NCI-H2171 treated with DMSO at 0.1 percent for 48 hours (cell line): ENCODE measurements around the gene PPP4R4.
A peak's percentile ranks its signal among the peaks of the same experiment; 100 is the strongest.

Source experiments
- DNase-seq: peaks from one replicate; lab custom pipeline; 2025; lab: John Stamatoyannopoulos, UW

The PPP4R4 gene, protein sequence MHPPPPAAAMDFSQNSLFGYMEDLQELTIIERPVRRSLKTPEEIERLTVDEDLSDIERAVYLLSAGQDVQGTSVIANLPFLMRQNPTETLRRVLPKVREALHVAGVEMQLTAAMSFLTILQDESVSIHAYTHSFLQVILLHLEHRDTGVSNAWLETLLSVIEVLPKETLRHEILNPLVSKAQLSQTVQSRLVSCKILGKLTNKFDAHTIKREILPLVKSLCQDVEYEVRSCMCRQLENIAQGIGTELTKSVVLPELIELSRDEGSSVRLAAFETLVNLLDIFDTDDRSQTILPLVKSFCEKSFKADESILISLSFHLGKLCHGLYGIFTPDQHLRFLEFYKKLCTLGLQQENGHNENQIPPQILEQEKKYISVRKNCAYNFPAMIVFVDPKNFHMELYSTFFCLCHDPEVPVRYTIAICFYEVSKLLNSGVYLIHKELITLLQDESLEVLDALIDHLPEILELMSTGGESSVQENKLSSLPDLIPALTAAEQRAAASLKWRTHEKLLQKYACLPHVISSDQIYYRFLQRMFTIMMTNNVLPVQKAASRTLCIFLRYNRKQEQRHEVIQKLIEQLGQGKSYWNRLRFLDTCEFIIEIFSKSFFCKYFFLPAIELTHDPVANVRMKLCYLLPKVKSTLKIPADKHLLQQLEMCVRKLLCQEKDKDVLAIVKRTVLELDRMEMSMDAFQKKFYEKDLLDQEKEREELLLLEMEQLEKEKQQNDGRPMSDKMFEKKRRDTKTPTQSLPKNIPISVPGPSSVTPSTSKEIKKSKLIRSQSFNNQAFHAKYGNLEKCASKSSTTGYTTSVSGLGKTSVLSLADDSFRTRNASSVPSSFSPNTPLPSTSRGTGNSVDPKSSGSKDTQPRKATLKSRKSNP

DNA sequence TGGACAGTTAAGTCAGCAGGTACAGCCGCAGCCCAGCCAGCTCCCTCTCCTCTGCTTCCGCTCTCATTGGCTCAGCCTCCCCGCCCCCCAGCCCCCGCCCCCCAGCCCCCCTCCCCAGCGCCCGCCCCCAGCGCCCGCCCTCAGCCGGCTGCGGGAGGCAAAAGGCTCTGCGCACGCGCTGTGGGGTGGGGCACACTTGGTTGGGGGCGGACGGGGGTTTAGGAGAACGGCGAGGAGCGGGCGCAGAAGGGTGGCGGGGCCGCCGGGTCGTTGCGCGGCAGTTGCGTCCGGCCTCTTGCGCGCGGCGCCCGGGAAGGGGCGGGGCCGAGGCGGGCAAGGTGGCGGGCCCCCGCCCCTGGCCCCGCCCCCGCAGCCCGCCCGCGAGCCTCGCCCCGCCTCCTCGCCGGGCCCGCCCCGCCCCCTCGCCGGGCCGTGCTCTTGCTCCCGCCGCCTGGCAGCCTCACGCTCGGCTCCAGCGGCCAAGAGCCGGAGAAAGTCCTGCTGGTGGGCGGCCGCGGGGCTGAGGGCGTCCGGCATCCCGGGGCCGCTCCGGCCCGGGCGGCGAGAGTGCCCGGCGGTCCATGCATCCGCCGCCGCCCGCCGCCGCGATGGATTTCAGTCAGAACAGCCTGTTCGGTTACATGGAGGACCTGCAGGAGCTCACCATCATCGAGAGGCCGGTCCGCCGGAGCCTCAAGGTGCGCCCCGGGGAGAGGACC is at the start of gene PPP4R4:
Gene PPP4R4 (plus strand): TSS at position 438 of the 719 bp plus-strand sequence. CDS start 144 bp downstream, at position 582.
- peak; percentile 95 for DNase-seq

- DNase-seq = no peak
Observed at GRCh38 chr14:94124582-94125377, 49.3 kb upstream of the PPP4R4 start.

DNA sequence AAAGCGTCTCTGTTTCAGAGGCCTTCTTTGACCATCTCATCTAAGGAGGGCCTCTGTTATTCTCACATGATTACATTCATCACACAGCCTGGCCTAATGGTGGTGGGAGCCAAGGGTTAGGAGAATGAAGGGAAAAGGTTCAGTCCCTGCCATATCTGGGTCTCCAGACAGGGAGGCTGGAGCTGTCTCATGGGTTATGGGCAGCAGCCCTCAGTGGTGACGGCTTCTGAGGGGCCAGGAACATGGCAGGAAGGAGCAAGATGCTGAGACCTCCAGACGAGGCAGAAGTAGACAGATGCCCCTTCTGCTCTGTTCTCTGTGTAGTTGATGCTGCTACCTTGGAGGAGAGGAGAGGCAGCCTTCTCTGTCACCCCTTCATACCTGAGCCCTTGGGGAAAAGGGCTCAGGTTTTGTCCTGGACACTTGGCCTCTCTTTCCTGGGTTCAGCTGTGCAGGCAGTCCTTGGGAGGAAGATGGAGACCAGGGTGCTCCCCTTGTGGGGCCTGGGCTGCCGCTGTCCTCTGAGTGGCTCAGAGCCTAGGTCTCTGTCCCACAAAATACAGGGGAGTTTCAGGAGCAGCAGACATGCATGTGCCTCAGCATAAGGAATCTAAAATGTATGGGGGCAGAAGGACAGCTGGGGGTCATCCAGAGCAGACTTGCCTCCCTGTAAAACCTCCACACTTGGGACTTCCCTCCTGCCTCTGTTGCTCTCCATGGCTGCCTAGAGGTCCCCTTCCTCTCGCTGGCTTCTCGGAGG is 48.3 kb upstream of the PPP4R4 start:
- DNase-seq = no peak

DNA sequence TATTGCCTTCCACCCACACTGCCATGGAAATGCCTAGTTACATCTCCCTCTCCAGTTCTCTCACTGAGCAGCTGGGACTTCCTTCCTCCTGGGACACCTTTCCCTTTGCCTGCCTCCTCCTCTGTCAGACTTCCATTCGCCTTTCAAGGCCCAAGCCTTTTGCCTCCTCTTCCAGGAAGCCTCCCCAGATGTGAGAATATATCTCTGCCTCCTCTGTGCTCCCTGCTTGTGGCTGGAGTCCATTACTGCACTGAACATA is 47.8 kb upstream of the PPP4R4 start:
- no peak for DNase-seq

GRCh38 chr14:94126800-94127199 is 47.3 kb upstream of the PPP4R4 start:
- no peak for DNase-seq

DNA sequence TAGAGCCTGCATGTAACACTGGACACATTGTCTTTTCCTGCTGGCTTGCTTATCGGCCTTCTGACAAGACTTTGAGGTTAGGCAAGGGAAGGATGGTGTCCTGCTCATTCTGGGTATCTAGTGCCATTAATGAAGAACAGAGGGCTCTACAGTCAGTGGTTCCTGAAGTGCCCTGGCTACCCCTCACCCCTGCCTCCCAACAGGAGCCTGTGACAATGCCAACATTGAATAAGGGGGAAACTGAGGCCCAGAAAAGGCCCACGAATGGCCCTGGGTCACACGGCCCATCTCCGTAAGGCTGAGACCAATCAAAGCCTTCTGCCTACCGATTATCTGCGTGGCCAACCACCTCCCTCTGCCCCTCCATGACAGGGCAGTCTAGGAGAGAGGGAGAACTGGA is 46.8 kb upstream of the PPP4R4 start:
- no peak for DNase-seq

- no peak for DNase-seq
Observed at GRCh38 chr14:94128216-94128839, 45.8 kb upstream of the PPP4R4 start.

- peak; percentile 89 for DNase-seq
Observed at GRCh38 chr14:94129111-94129757, 44.9 kb upstream of the PPP4R4 start, which contains the start of gene IFI27L2. IFI27L2 (minus strand) TSS chr14:94129604; CDS start chr14:94129564, 40 bp downstream.

GRCh38 chr14:94129758-94130414 is 44.2 kb upstream of the PPP4R4 start:
- peak; percentile 76 for DNase-seq

DNA sequence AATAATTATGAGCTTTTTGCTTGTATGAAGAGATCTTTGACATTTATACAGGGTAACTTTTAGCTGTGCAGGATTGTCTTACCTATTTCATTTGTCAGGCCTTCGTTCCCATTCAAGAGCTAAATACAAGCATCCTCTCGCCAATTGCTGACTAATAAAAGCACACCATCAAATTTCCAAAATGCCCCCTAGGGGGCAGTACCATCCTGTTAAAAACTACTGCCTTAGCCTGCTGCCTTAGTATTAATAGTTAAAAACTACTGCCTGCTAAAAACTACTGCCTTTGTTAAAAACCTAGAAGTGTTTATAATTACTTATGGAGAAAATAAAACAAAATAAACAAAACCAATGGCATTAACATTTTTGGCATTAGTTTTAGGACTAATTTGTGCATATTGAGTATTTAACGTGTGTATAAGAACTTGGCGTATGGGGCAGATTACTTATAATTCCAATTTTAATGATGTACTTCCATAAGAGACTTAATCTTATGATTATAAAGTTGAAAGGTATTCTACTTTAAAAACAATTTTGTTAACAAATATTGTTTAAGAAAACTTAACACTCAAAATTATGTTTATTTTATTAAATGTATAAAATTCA is 41.7 kb upstream of the PPP4R4 start:
- DNase-seq = peak; percentile 88

DNA sequence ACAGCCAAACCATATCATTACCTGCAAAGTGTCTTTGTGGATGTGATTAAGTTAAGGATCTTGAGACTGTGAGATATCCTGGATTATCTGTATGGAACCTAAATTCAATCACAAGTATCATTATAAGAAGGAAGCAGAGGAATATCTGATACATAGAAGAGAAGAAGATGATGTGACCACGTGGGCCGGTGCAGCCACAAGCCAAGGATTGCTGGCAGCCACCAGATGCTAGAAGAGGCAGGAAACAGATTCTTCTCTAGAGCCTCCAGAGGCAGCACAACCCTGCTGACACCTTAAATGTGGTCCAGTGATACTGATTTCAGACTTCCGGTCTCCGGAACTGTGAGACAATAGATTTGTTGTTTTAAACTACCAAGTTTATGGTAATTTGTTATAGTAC is 38.6 kb upstream of the PPP4R4 start:
- DNase-seq = no peak

DNA sequence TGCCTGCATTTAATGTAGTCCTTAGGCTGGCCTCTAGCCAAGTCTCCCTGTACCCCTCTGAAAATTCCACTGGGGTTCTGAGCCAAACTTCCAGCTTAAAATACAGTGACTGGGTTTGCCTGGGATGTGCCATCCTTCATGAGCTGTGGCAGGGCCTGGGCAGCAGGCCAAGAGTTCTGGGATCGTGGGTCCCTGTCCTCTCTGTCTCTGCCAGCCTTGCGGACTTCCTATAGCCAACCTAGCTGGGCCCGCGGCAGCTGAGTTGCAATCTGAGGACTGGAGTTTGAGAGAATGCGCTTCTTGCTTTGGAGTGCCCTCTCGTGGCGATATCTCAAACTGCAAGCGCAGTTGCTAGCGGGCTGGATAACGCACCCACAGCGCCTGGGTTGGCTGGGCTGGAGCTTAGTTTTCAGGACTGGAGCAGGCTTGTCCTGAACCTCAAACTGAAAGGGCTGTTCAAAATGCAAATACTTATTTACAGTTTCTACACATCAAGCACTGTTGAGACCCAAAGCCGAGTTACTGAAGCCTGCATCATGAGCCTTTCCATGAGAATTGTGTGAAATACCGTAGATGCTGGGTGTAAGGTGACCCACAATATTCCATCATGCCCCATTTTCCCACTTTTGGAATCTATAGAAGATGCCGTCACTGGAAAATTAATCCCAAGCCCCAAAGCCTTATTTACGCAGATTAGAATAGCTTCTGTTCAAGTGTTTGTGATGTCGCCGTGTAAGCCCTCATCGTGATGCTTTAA is 37.4 kb upstream of the PPP4R4 start:
- peak; percentile 83 for DNase-seq

DNA sequence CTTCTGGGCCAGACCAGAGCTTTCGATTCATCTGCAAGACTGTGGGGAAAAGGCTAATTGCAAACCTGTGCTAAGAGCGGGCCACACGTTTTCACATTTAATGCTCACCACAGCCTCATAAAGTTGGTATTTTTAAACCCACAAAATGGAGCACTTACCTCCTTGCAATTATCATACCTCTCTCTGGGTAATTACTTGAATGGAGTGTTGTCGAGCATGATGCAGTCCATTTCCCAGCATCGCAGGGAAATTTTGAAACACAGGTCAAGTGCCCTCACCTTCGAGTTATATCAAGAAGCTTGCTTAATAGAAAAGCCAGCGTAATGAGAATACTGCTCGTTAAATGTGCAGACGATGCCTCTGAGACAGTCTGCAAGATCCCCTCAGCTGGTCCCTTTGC is 35.9 kb upstream of the PPP4R4 start:
- no peak for DNase-seq

DNA sequence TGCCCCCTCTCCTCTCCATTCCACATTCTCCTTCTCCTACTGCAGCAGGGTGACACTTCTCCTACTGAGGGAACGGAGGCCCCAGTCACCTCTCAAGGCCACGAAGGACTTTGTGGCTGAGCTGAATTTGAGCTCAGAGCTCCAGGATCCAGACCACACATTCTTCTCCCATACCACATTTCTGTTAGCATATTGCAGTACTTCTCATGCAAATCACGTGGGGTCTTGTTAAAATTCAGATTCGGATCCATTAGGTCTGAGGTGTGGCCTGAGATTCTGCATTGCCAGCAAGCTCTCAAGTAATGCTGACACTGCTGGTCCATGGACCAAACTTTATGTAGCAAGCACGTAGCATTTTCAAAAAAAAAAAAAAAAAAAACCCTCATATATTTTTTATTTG is 35.1 kb upstream of the PPP4R4 start:
- DNase-seq = no peak

DNA sequence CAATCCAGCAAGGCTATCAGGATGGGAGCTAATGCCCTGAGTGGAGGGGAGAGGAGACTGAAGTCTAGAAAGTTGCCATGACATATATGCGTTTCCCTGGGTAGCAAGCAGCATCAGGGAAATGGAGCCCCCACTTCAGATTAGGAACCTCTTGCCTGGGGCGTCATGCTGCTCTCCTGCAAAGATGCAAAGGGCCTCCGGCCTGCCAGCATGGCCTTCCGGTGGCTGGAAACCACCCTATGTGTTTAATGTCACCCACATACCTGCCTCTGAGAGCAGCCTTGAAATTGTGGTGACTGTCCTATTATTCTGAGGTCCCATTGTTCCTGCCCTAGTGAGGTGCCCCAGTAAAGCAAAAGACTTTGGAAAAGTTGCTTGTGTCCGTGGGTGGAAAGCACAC is 34.7 kb upstream of the PPP4R4 start:
- DNase-seq = no peak

GRCh38 chr14:94142247-94142646 is 31.9 kb upstream of the PPP4R4 start:
- DNase-seq = no peak

DNA sequence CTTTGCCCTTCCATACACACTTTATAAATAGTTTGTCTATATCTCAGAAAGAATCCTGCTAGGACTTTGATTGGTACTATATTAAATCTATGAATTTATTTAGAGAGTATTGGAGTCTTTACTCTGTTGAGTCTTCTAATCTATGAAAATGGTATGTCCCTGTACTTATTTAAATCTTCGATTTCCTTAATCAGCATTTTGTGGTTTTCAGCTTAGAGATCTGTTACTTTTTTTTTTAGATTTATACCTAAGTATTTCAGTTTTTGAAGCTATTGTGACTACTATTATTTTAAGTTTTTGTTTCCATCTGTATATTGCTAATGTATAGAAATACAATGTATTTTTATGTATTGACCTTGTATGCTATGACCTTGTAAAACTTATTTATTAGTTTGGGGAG is 31.3 kb upstream of the PPP4R4 start:
- no peak for DNase-seq

DNA sequence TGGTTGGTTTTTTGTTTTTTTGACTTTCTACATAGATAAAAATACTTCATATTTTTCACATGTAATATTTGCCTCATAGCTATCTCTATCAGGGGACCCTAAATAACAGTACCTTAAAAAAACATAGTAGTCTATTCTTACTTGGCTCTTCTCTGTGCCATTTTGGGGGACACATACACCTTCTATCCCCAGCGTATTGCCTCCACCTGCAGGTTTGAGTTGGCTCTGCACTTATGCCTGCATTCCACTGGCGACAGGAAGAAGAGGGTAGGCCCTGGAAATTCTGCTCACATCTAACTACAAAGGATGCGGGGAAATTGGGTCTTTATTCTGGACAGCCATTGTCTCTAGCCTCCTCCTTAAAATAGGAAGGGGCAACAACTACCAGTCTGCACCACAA is 30.9 kb upstream of the PPP4R4 start:
- DNase-seq = peak; percentile 18
